DND-41 (cell line): ENCODE results near the gene BSG.

Source experiments
- CTCF ChIP-seq: IDR thresholded peaks from 2 replicates; pipeline ENCODE4 v1.5.1; 2012; ENCODE audit warnings: borderline replicate concordance, low read length, moderate library complexity, mild to moderate bottlenecking; ENCODE audit not compliant: poor library complexity, severe bottlenecking; ENCODE audit errors: extremely low read depth
- EZH2 ChIP-seq: IDR thresholded peaks from 3 replicates; pipeline ENCODE4 v1.6.1; 2012; ENCODE audit warnings: borderline replicate concordance, low read depth, mild to moderate bottlenecking, moderate library complexity, low read length, inconsistent platforms; ENCODE audit not compliant: severe bottlenecking

- TF ChIP-seq EZH2 (no peak), CTCF (peak; percentile 28)
These were observed 51.6 kb downstream of the BSG start for GRCh38 chr19:623974-624373.
